Aorta (tissue), 5 donors: ENCODE data around the gene KDM2A. TPM values are rescaled to one million over a fixed set of nuclear protein-coding genes. Genes with fewer than 3 reads are reported as not detected.
"Not testable (repeated sequence)": the region's sequence is repeated elsewhere in the genome, so short reads cannot be mapped to it uniquely, and the experiment has no call there.

Experiments used
- ATAC-seq: fragments of 200-7000 bp; cut with Tn5 transposase; one replicate; pipeline ENCODE4 v1.9.1; 2022; ENCODE audit warnings: moderate library complexity; ENCODE audit not compliant: low FRiP score
- DNase-seq, 2 donors: peaks; one replicate each; pipeline ENCODE4 v3.0.0-alpha.2; 2020
- H3K27ac ChIP-seq, 2 donors: one replicate each; pipeline ENCODE4 v1.5.1; 2013; ENCODE audit warnings: low read length in 2 of 2, mild to moderate bottlenecking in 2 of 2, moderate library complexity in 2 of 2, control low read depth in 1 of 2, inconsistent platforms in 1 of 2, low read depth in 1 of 2
- H3K27me3 ChIP-seq, 2 donors: one replicate each; pipeline ENCODE4 v1.6.1; 2013; ENCODE audit warnings: control low read depth in 1 of 2, low read length in 1 of 2, mild to moderate bottlenecking in 1 of 2, moderate library complexity in 1 of 2; ENCODE audit not compliant: insufficient read depth in 2 of 2, control insufficient read depth in 1 of 2
- H3K36me3 ChIP-seq, 2 donors: one replicate each; pipeline ENCODE4 v1.6.1; 2013; ENCODE audit warnings: control low read depth in 1 of 2, low read length in 1 of 2, mild to moderate bottlenecking in 1 of 2; ENCODE audit not compliant: insufficient read depth in 2 of 2, control insufficient read depth in 1 of 2
- H3K4me1 ChIP-seq, 2 donors: one replicate each; pipeline ENCODE4 v1.6.1; 2013; ENCODE audit warnings: low read length in 2 of 2, control low read depth in 1 of 2, mild to moderate bottlenecking in 1 of 2, moderate library complexity in 1 of 2; ENCODE audit not compliant: insufficient read depth in 2 of 2, control insufficient read depth in 1 of 2
- H3K4me3 ChIP-seq, 2 donors: one replicate each; pipeline ENCODE4 v1.5.1; 2013; ENCODE audit warnings: low read length in 2 of 2, control low read depth in 1 of 2, mild to moderate bottlenecking in 1 of 2
- H3K9me3 ChIP-seq: one replicate; pipeline ENCODE4 v1.6.1; 2013; ENCODE audit warnings: mild to moderate bottlenecking, low read length; ENCODE audit not compliant: control insufficient read depth
- WGBS, 2 donors: extraction: QIAGEN DNeasy Blood & Tissue Kit; methylation state at CpG; one replicate each; pipeline ENCODE4 v1.1.7; 2013; 5-methylcytosine and 5-hydroxymethylcytosine counted together
- intact Hi-C, 2 donors: fragments of 100-400 bp; cut with DNase I; formaldehyde crosslinking; loops; one replicate each; pipeline versions ENCODE4 v1.14.2 to v1.15.0; 2022
- polyA plus RNA-seq, 2 donors: library from polyadenylated mRNA; stranded (reverse); fragments of 200-250 nt; gene quantifications; one replicate each; pipeline ENCODE4 v1.2.3, GENCODE V29; 2013
- total RNA-seq, 2 donors: library from RNA; stranded (reverse); fragmentation: NEBNext Ultra II Directional; extraction: Animal tissue kit (Norgen Biotek cat#: 25700); gene quantifications; one replicate each; pipeline ENCODE4 v1.2.1, GENCODE V29; 2021
- donor health status: healthy with polysubstance abuse.
- donor health status: Bipolar disorder and iron deficiency.
- donor health status: DM: no; HTN: no; CAD: no.
- donor health status: DM: no; HTN: no; CAD: no.
- donor health status: DM: yes; HTN: yes; CAD: no.

Gene KDM2A
- total and polyA plus RNA-seq, 4 donors: 11.5 to 106 (median 45.3) TPM

- Histone ChIP-seq H3K4me3 (no peak overlapping the region), H3K27ac (no peak overlapping the region), H3K4me1 (no peaks in the 10 kb centered on the region), H3K27me3 (no peaks in the 10 kb centered on the region), H3K36me3 (peaks cover 0 to 4% of the 10 kb centered on the region in 2 donors), H3K9me3 (no peaks in the 10 kb centered on the region)
- ATAC-seq (no peak), DNase-seq (no peak)
- 89 to 94% methylated on average over 6 of the region's 6 CpGs for WGBS, 2 donors
- intact Hi-C loops: loop anchor here (5.0 kb wide), 1 partner anchor 122 kb away; no protein-coding TSS in a partner anchor
Observed at GRCh38 chr11:67260406-67260805, 141.3 kb downstream of the KDM2A start.

GRCh38 chr11:67260885-67261639 lies 142.0 kb downstream of the KDM2A start:
- H3K4me1 ChIP-seq, H3K27ac ChIP-seq, H3K9me3 ChIP-seq, H3K27me3 ChIP-seq, H3K36me3 ChIP-seq: not testable (repeated sequence)
- WGBS, 2 donors: 27 to 30% methylated on average over 47 to 50 of the region's 50 CpGs
- peak overlapping the region; percentile 2 to 25 for H3K4me3 ChIP-seq
- ATAC-seq (peak; percentile 16), DNase-seq (peak in 1 of 2 donors; percentile 92)
- intact Hi-C loops: loop anchor here (5.0 kb wide), 1 partner anchor 121 kb away; no protein-coding TSS in a partner anchor

- Histone ChIP-seq H3K27ac (no peak overlapping the region), H3K36me3 (no peaks in the 10 kb centered on the region), H3K9me3 (no peaks in the 10 kb centered on the region), H3K4me3 (peak overlapping the region; percentile 2 to 25), H3K27me3 (no peaks in the 10 kb centered on the region), H3K4me1 (no peaks in the 10 kb centered on the region)
- WGBS, 2 donors: 11% methylated on average over 17 to 18 of the region's 18 CpGs
- no peak for ATAC-seq
- no peak for DNase-seq
- intact Hi-C loops: loop anchor here (5.0 kb wide), 1 partner anchor 121 kb away; no protein-coding TSS in a partner anchor
Observed at GRCh38 chr11:67261640-67261945, 142.5 kb downstream of the KDM2A start.

- Histone ChIP-seq H3K27me3 (no peaks in the 10 kb centered on the region), H3K27ac (no peak overlapping the region), H3K36me3 (no peaks in the 10 kb centered on the region), H3K9me3 (no peaks in the 10 kb centered on the region), H3K4me1 (no peaks in the 10 kb centered on the region), H3K4me3 (no peak overlapping the region)
- DNase-seq: peak; percentile 46 to 74
- intact Hi-C loops: loop anchor here (2.0 to 5.0 kb wide), 2 partner anchors 55 to 120 kb away; no protein-coding TSS in a partner anchor
- ATAC-seq: no peak
- 55 to 57% methylated on average over 18 of the region's 18 CpGs for WGBS, 2 donors
Observed at GRCh38 chr11:67261946-67262681, 143.1 kb downstream of the KDM2A start.

- no peak overlapping the region for H3K4me3 ChIP-seq
- no peak overlapping the region for H3K27ac ChIP-seq
- ATAC-seq: peak; percentile 87
- H3K9me3 ChIP-seq: no peaks in the 10 kb centered on the region
- H3K36me3 ChIP-seq: no peaks in the 10 kb centered on the region
- intact Hi-C loops: loop anchor here (2.0 to 5.0 kb wide), 2 partner anchors 54 to 119 kb away; no protein-coding TSS in a partner anchor
- DNase-seq: peak; percentile 91 to 94
- 33 to 38% methylated on average over 22 of the region's 22 CpGs for WGBS, 2 donors
- H3K27me3 ChIP-seq: no peaks in the 10 kb centered on the region
- H3K4me1 ChIP-seq: no peaks in the 10 kb centered on the region
Observed at GRCh38 chr11:67262731-67263675, 143.9 kb downstream of the KDM2A start.

GRCh38 chr11:67264260-67264659 lies 145.2 kb downstream of the KDM2A start:
- H3K27me3 ChIP-seq: no peaks in the 10 kb centered on the region
- no peak overlapping the region for H3K27ac ChIP-seq
- H3K4me1 ChIP-seq: no peaks in the 10 kb centered on the region
- no peak for DNase-seq
- H3K9me3 ChIP-seq: no peaks in the 10 kb centered on the region
- WGBS, 2 donors: 96 to 99% methylated on average over 5 of the region's 5 CpGs
- no peak overlapping the region for H3K4me3 ChIP-seq
- intact Hi-C loops: loop anchor here (5.0 kb wide), 1 partner anchor 118 kb away; no protein-coding TSS in a partner anchor
- no peaks in the 10 kb centered on the region for H3K36me3 ChIP-seq
- no peak for ATAC-seq

GRCh38 chr11:67264877-67265632 lies 146.0 kb downstream of the KDM2A start:
- no peak overlapping the region for H3K4me3 ChIP-seq
- ATAC-seq (no peak), DNase-seq (peak in 1 of 2 donors; percentile 49)
- H3K36me3 ChIP-seq: no peaks in the 10 kb centered on the region
- no peak overlapping the region for H3K27ac ChIP-seq
- no peaks in the 10 kb centered on the region for H3K27me3 ChIP-seq
- intact Hi-C loops: loop anchor here (5.0 kb wide), 1 partner anchor 117 kb away; no protein-coding TSS in a partner anchor
- WGBS, 2 donors: 91 to 92% methylated on average over 7 of the region's 7 CpGs
- no peaks in the 10 kb centered on the region for H3K9me3 ChIP-seq
- H3K4me1 ChIP-seq: no peaks in the 10 kb centered on the region
